ENCODE data around the gene RPS6KC1. TPM values are rescaled to one million over a fixed set of nuclear protein-coding genes. Genes with fewer than 3 reads are reported as not detected.

Gene RPS6KC1
- total and polyA plus RNA-seq, 9 of the 15 experiments (the other 6 are each of a cell fraction or from before 2014, with no cell fraction given) = 4.3 to 34.6 (median 20.9) TPM

DNA sequence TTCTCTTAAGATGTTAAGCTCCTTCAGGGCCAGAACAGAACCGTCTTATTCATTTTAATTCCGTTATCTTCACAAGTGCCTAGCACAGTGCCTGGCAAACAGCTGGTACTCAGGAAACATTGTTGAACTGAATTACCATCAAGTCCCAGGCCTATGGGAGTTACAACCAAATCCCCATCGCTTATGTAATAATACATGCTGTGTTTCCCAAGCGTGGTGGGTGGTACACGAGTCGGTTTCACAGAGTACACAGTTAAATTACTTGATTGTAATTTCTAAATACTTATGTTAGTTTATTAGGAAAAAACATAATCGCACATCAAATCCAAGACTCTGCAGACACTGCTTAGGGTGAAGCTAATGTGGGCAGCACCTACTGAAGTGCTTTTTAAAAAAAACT, 36.4 kb upstream of the RPS6KC1 start (continued):
- TF ChIP-seq, protein P1, sequence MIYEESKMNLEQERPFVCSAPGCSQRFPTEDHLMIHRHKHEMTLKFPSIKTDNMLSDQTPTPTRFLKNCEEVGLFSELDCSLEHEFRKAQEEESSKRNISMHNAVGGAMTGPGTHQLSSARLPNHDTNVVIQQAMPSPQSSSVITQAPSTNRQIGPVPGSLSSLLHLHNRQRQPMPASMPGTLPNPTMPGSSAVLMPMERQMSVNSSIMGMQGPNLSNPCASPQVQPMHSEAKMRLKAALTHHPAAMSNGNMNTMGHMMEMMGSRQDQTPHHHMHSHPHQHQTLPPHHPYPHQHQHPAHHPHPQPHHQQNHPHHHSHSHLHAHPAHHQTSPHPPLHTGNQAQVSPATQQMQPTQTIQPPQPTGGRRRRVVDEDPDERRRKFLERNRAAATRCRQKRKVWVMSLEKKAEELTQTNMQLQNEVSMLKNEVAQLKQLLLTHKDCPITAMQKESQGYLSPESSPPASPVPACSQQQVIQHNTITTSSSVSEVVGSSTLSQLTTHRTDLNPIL (CRISPR knock-in tag; IDR thresholded peaks at IDR 0.05) = no peak
- TF ChIP-seq NFXL1 (CRISPR knock-in tag; IDR thresholded peaks at IDR 0.05) (no peak), PRMT5 (CRISPR knock-in tag; IDR thresholded peaks at IDR 0.05) (no peak), MCM3 (IDR thresholded peaks at IDR 0.05) (no peak), ZNF316 (IDR thresholded peaks at IDR 0.05) (no peak), ZNF584 (CRISPR knock-in tag; IDR thresholded peaks at IDR 0.05; ENCODE audit: low read depth) (no peak), BACH1 (tag; IDR thresholded peaks at IDR 0.05) (no peak), MAFF (IDR thresholded peaks at IDR 0.05; ENCODE audit: low read length) (no peak), LARP7 (IDR thresholded peaks at IDR 0.05) (no peak), HEY1 (CRISPR knock-in tag; IDR thresholded peaks at IDR 0.05; ENCODE audit: borderline replicate concordance) (0 out of 2 replicates have a peak, but pooled peaks have one; percentile 11), NUFIP1 (IDR thresholded peaks at IDR 0.05; ENCODE audit: partially characterized antibody) (no peak), GTF2F1 (IDR thresholded peaks at IDR 0.05; ENCODE audit: low read depth, low read length) (no peak), ZFPM2 (CRISPR knock-in tag; IDR thresholded peaks at IDR 0.05) (no peak)
- TF ChIP-seq, protein P2, sequence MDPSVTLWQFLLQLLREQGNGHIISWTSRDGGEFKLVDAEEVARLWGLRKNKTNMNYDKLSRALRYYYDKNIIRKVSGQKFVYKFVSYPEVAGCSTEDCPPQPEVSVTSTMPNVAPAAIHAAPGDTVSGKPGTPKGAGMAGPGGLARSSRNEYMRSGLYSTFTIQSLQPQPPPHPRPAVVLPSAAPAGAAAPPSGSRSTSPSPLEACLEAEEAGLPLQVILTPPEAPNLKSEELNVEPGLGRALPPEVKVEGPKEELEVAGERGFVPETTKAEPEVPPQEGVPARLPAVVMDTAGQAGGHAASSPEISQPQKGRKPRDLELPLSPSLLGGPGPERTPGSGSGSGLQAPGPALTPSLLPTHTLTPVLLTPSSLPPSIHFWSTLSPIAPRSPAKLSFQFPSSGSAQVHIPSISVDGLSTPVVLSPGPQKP (CRISPR knock-in tag; IDR thresholded peaks at IDR 0.05) = no peak
- TF ChIP-seq, protein P3, sequence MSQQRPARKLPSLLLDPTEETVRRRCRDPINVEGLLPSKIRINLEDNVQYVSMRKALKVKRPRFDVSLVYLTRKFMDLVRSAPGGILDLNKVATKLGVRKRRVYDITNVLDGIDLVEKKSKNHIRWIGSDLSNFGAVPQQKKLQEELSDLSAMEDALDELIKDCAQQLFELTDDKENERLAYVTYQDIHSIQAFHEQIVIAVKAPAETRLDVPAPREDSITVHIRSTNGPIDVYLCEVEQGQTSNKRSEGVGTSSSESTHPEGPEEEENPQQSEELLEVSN (IDR thresholded peaks at IDR 0.05; ENCODE audit: borderline replicate concordance in 1 of 2, extremely low read depth in 1 of 2, insufficient read depth in 1 of 2, insufficient read length in 1 of 2, low read depth in 1 of 2, low read length in 1 of 2, poor library complexity in 1 of 2, severe bottlenecking in 1 of 2) = no peak
- TF ChIP-seq, protein P4, sequence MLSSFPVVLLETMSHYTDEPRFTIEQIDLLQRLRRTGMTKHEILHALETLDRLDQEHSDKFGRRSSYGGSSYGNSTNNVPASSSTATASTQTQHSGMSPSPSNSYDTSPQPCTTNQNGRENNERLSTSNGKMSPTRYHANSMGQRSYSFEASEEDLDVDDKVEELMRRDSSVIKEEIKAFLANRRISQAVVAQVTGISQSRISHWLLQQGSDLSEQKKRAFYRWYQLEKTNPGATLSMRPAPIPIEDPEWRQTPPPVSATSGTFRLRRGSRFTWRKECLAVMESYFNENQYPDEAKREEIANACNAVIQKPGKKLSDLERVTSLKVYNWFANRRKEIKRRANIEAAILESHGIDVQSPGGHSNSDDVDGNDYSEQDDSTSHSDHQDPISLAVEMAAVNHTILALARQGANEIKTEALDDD (IDR thresholded peaks at IDR 0.05) = no peak
- TF ChIP-seq, protein P5, sequence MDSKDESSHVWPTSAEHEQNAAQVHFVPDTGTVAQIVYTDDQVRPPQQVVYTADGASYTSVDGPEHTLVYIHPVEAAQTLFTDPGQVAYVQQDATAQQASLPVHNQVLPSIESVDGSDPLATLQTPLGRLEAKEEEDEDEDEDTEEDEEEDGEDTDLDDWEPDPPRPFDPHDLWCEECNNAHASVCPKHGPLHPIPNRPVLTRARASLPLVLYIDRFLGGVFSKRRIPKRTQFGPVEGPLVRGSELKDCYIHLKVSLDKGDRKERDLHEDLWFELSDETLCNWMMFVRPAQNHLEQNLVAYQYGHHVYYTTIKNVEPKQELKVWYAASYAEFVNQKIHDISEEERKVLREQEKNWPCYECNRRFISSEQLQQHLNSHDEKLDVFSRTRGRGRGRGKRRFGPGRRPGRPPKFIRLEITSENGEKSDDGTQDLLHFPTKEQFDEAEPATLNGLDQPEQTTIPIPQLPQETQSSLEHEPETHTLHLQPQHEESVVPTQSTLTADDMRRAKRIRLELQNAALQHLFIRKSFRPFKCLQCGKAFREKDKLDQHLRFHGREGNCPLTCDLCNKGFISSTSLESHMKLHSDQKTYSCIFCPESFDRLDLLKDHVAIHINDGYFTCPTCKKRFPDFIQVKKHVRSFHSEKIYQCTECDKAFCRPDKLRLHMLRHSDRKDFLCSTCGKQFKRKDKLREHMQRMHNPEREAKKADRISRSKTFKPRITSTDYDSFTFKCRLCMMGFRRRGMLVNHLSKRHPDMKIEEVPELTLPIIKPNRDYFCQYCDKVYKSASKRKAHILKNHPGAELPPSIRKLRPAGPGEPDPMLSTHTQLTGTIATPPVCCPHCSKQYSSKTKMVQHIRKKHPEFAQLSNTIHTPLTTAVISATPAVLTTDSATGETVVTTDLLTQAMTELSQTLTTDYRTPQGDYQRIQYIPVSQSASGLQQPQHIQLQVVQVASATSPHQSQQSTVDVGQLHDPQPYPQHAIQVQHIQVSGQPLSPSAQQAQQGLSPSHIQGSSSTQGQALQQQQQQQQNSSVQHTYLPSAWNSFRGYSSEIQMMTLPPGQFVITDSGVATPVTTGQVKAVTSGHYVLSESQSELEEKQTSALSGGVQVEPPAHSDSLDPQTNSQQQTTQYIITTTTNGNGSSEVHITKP (IDR thresholded peaks at IDR 0.05; ENCODE audit: partially characterized antibody) = no peak
- TF ChIP-seq, protein P6, sequence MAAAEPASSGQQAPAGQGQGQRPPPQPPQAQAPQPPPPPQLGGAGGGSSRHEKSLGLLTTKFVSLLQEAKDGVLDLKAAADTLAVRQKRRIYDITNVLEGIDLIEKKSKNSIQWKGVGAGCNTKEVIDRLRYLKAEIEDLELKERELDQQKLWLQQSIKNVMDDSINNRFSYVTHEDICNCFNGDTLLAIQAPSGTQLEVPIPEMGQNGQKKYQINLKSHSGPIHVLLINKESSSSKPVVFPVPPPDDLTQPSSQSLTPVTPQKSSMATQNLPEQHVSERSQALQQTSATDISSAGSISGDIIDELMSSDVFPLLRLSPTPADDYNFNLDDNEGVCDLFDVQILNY (CRISPR knock-in tag; IDR thresholded peaks at IDR 0.05) = no peak
- TF ChIP-seq, protein P7, sequence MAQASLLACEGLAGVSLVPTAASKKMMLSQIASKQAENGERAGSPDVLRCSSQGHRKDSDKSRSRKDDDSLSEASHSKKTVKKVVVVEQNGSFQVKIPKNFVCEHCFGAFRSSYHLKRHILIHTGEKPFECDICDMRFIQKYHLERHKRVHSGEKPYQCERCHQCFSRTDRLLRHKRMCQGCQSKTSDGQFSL (CRISPR knock-in tag; IDR thresholded peaks at IDR 0.05) = no peak
- TF ChIP-seq, protein P7 (tag; IDR thresholded peaks at IDR 0.05) = peak in 1 of 2 experiments; percentile 52; a peak in 1 of 4 replicates

All from K562 (cell line).